ENCODE data around the gene PPARA.
A peak's percentile ranks its signal among the peaks of the same experiment; 100 is the strongest.

Gene PPARA

GRCh38 chr22:46139895-46140350 lies 10.4 kb upstream of the PPARA start:
- TF ChIP-seq TCF12 (IDR thresholded peaks at IDR 0.05; ENCODE audit: low read depth) (no peak), TAF1 (IDR thresholded peaks at IDR 0.05; ENCODE audit: low read depth) (no peak), RAD21 (IDR thresholded peaks at IDR 0.05; ENCODE audit: low read depth) (no peak), NFIC (IDR thresholded peaks at IDR 0.05) (no peak), ZBTB7A (IDR thresholded peaks at IDR 0.05; ENCODE audit: low read depth) (no peak), EGR1 (IDR thresholded peaks at IDR 0.05) (no peak), CREB1 (IDR thresholded peaks at IDR 0.05; ENCODE audit: low read depth) (no peak), YY1 (IDR thresholded peaks at IDR 0.05; ENCODE audit: low read depth) (no peak)
- TF ChIP-seq, protein P1, sequence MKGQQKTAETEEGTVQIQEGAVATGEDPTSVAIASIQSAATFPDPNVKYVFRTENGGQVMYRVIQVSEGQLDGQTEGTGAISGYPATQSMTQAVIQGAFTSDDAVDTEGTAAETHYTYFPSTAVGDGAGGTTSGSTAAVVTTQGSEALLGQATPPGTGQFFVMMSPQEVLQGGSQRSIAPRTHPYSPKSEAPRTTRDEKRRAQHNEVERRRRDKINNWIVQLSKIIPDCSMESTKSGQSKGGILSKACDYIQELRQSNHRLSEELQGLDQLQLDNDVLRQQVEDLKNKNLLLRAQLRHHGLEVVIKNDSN (IDR thresholded peaks at IDR 0.05) = no peak
- TF ChIP-seq, protein P2, sequence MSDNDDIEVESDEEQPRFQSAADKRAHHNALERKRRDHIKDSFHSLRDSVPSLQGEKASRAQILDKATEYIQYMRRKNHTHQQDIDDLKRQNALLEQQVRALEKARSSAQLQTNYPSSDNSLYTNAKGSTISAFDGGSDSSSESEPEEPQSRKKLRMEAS (IDR thresholded peaks at IDR 0.05) = no peak
- TF ChIP-seq, protein P3, sequence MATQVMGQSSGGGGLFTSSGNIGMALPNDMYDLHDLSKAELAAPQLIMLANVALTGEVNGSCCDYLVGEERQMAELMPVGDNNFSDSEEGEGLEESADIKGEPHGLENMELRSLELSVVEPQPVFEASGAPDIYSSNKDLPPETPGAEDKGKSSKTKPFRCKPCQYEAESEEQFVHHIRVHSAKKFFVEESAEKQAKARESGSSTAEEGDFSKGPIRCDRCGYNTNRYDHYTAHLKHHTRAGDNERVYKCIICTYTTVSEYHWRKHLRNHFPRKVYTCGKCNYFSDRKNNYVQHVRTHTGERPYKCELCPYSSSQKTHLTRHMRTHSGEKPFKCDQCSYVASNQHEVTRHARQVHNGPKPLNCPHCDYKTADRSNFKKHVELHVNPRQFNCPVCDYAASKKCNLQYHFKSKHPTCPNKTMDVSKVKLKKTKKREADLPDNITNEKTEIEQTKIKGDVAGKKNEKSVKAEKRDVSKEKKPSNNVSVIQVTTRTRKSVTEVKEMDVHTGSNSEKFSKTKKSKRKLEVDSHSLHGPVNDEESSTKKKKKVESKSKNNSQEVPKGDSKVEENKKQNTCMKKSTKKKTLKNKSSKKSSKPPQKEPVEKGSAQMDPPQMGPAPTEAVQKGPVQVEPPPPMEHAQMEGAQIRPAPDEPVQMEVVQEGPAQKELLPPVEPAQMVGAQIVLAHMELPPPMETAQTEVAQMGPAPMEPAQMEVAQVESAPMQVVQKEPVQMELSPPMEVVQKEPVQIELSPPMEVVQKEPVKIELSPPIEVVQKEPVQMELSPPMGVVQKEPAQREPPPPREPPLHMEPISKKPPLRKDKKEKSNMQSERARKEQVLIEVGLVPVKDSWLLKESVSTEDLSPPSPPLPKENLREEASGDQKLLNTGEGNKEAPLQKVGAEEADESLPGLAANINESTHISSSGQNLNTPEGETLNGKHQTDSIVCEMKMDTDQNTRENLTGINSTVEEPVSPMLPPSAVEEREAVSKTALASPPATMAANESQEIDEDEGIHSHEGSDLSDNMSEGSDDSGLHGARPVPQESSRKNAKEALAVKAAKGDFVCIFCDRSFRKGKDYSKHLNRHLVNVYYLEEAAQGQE (IDR thresholded peaks at IDR 0.05; ENCODE audit: low read depth) = no peak

DNA sequence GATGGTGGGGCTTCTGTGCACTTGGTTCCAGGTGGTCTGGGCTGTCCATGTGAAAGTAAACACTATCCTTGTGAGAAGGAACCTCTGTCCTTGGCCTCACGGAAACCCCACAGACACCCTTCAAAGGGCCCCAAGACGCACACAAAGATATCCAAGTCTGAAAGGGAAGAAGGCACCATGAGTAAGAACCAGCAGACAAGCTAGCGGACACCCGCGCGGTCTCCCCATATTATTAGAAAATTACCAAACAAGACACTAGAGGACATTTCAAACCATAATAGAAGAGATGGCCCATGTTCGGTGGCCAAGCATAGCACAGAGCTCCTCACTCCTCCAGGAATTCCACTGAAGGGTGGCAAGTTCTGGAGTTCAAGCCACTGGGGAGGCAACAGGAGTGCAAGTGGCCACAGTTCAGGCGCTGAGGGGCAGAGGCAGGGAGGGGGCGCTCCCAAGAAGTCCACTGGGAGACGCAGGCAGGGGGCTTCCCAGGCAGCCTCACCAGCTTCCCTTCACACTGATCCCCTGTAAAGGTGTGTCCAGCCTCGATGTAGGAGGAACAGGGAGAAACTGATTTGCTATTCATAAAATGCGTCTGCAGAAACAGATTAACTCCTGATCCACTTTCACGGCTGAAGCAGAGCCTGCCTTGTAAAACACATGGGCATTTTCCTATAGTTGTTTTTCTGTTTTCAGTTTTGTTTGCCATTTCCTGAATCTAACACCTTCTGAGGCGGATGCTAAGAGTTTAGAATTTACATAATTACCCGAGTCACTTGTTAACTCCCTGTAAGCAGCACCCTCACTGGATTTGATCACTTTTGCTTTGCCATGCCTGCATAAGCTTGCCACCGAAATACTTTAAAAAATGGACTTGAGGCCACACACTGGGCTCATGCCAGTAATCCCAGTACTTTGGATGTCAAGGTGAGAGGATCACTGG lies 9.1 kb upstream of the PPARA start:
- TF ChIP-seq NFIC (IDR thresholded peaks at IDR 0.05) (no peak), EGR1 (IDR thresholded peaks at IDR 0.05) (no peak), TCF12 (IDR thresholded peaks at IDR 0.05; ENCODE audit: low read depth) (no peak), EP300 (IDR thresholded peaks at IDR 0.05; ENCODE audit: borderline replicate concordance) (no peak), YY1 (IDR thresholded peaks at IDR 0.05; ENCODE audit: low read depth) (no peak), TEAD4 (IDR thresholded peaks at IDR 0.05) (no peak), ZBTB7A (IDR thresholded peaks at IDR 0.05; ENCODE audit: low read depth) (no peak), CREB1 (IDR thresholded peaks at IDR 0.05; ENCODE audit: low read depth) (no peak)
- TF ChIP-seq, protein P3 (IDR thresholded peaks at IDR 0.05; ENCODE audit: low read depth) = no peak

- TF ChIP-seq FOXM1 (IDR thresholded peaks at IDR 0.05; ENCODE audit: borderline replicate concordance, low read depth) (no peak), TAF1 (IDR thresholded peaks at IDR 0.05; ENCODE audit: low read depth) (no peak), EP300 (IDR thresholded peaks at IDR 0.05; ENCODE audit: borderline replicate concordance) (no peak)
- TF ChIP-seq, protein P2 (IDR thresholded peaks at IDR 0.05) = no peak
- TF ChIP-seq, protein P3 (IDR thresholded peaks at IDR 0.05; ENCODE audit: low read depth) = peak; percentile 68
Measured at GRCh38 chr22:46142548-46143490, 7.5 kb upstream of the PPARA start.

- TF ChIP-seq, protein P3 (IDR thresholded peaks at IDR 0.05; ENCODE audit: low read depth) = no peak
- TF ChIP-seq EP300 (IDR thresholded peaks at IDR 0.05; ENCODE audit: borderline replicate concordance) = no peak
- TF ChIP-seq CREB1 (IDR thresholded peaks at IDR 0.05; ENCODE audit: low read depth) = no peak
Measured at GRCh38 chr22:46143491-46144147, 6.7 kb upstream of the PPARA start.
